ENCODE measurements around the gene FSCN2.

DNA sequence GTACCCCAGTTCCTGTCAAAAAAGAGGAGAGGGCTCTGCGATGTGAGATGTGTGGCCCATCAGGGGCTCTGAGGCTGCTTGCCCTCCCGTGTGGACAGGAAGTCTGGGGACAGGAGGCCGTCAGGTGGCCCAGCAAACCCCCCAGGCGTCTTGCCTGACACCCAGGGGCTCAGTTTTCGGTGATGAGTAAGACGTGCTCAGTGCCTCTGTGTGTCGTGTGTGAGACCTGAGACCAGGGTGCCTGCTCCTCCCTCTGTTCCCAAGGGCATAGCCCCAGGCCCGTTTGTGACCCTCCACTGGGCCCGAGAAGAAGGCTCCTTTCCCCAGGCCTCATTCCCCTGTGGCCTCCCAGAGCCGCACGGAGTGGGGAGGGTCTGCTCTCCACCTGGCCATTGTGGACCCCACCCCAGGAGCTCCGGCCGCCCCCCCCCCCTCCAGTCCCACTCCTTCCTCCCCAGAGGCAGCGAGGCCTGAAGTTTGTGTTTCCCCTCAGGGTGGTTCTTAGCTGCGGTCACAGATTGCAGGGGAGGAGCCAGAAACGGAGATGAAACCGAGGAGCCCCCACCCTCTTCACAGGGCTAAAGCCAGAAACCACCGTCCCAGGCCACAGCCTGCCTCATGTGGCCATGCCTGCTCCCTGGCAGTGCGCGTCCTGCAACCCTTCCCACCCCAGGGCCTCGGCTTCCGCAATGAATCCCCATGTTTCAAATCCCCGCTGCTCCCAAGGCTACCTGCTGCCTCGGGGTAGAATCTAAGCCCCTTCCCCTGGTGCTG is 10.7 kb upstream of the FSCN2 start:
- TF ChIP-seq, protein P1, sequence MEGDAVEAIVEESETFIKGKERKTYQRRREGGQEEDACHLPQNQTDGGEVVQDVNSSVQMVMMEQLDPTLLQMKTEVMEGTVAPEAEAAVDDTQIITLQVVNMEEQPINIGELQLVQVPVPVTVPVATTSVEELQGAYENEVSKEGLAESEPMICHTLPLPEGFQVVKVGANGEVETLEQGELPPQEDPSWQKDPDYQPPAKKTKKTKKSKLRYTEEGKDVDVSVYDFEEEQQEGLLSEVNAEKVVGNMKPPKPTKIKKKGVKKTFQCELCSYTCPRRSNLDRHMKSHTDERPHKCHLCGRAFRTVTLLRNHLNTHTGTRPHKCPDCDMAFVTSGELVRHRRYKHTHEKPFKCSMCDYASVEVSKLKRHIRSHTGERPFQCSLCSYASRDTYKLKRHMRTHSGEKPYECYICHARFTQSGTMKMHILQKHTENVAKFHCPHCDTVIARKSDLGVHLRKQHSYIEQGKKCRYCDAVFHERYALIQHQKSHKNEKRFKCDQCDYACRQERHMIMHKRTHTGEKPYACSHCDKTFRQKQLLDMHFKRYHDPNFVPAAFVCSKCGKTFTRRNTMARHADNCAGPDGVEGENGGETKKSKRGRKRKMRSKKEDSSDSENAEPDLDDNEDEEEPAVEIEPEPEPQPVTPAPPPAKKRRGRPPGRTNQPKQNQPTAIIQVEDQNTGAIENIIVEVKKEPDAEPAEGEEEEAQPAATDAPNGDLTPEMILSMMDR (IDR thresholded peaks at IDR 0.05): no peak
- TF ChIP-seq JUN (CRISPR knock-in tag; IDR thresholded peaks at IDR 0.05) (no peak), NR2C2 (CRISPR knock-in tag; IDR thresholded peaks at IDR 0.05) (no peak), NR3C1 (CRISPR knock-in tag; conservative IDR thresholded peaks at IDR 0.05; ENCODE audit: low read depth) (no peak), NFYB (CRISPR knock-in tag; conservative IDR thresholded peaks at IDR 0.05; ENCODE audit: low read depth) (no peak), CREB1 (CRISPR knock-in tag; IDR thresholded peaks at IDR 0.05) (no peak), SP1 (CRISPR knock-in tag; conservative IDR thresholded peaks at IDR 0.05) (no peak), KAT7 (CRISPR knock-in tag; IDR thresholded peaks at IDR 0.05; ENCODE audit: borderline replicate concordance) (no peak), ZBTB21 (CRISPR knock-in tag; IDR thresholded peaks at IDR 0.05; ENCODE audit: borderline replicate concordance) (0 out of 2 replicates have a peak, but pooled peaks have one; percentile 28), RORB (CRISPR knock-in tag; IDR thresholded peaks at IDR 0.05) (no peak), ZNF138 (CRISPR knock-in tag; conservative IDR thresholded peaks at IDR 0.05) (no peak), TCF7 (CRISPR knock-in tag; IDR thresholded peaks at IDR 0.05; ENCODE audit: low read depth) (no peak)
- TF ChIP-seq, protein P2, sequence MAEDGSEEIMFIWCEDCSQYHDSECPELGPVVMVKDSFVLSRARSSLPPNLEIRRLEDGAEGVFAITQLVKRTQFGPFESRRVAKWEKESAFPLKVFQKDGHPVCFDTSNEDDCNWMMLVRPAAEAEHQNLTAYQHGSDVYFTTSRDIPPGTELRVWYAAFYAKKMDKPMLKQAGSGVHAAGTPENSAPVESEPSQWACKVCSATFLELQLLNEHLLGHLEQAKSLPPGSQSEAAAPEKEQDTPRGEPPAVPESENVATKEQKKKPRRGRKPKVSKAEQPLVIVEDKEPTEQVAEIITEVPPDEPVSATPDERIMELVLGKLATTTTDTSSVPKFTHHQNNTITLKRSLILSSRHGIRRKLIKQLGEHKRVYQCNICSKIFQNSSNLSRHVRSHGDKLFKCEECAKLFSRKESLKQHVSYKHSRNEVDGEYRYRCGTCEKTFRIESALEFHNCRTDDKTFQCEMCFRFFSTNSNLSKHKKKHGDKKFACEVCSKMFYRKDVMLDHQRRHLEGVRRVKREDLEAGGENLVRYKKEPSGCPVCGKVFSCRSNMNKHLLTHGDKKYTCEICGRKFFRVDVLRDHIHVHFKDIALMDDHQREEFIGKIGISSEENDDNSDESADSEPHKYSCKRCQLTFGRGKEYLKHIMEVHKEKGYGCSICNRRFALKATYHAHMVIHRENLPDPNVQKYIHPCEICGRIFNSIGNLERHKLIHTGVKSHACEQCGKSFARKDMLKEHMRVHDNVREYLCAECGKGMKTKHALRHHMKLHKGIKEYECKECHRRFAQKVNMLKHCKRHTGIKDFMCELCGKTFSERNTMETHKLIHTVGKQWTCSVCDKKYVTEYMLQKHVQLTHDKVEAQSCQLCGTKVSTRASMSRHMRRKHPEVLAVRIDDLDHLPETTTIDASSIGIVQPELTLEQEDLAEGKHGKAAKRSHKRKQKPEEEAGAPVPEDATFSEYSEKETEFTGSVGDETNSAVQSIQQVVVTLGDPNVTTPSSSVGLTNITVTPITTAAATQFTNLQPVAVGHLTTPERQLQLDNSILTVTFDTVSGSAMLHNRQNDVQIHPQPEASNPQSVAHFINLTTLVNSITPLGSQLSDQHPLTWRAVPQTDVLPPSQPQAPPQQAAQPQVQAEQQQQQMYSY (CRISPR knock-in tag; IDR thresholded peaks at IDR 0.05): no peak
- TF ChIP-seq, protein P3, sequence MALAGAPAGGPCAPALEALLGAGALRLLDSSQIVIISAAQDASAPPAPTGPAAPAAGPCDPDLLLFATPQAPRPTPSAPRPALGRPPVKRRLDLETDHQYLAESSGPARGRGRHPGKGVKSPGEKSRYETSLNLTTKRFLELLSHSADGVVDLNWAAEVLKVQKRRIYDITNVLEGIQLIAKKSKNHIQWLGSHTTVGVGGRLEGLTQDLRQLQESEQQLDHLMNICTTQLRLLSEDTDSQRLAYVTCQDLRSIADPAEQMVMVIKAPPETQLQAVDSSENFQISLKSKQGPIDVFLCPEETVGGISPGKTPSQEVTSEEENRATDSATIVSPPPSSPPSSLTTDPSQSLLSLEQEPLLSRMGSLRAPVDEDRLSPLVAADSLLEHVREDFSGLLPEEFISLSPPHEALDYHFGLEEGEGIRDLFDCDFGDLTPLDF (CRISPR knock-in tag; IDR thresholded peaks at IDR 0.05): no peak
